NCI-H526 treated with DMSO at 0.1 percent for 48 hours (cell line): ENCODE results near the gene NPY5R.

ENCODE experiments used
- DNase-seq: peaks from one replicate; lab custom pipeline; 2025; lab: John Stamatoyannopoulos, UW

NPY5R gene

DNA sequence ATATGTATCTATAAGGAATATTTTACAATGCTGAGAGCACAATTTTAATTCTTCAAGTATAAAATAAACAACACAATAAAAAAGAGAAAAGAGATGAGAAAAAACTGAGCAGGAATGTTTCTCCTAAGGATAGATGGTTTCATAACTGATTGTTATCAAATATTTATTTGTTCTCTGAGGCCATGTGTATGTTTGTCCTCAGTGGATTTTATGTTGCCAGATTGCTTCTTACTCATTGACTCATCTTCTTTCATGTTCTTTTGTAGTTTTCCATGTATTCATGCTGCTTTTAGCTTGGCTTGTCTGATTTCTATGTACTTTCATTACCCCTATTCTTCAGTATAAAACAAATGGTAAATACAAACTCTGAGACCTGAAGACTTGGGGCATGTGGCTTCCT lies 41.2 kb downstream of the NPY5R start:
- no peak for DNase-seq

DNA sequence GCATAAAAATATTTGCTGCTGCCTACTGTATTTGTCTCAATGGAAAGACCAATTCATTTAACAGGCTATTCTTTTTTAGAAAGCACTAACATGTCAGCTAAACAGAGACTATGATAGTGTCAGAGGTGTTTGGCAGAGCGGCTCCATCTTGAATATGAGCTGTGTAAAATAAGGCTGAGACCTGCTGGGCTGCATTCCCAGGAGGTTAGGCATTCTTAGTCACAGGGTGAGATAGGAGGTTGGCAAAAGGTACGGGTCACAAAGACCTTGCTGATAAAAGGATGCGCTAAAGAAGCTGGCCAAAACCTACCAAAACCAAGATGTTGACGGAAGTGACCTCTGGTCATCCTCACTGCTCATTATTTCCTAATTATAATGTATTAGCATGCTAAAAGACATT lies 41.8 kb downstream of the NPY5R start:
- DNase-seq, result no peak

DNA sequence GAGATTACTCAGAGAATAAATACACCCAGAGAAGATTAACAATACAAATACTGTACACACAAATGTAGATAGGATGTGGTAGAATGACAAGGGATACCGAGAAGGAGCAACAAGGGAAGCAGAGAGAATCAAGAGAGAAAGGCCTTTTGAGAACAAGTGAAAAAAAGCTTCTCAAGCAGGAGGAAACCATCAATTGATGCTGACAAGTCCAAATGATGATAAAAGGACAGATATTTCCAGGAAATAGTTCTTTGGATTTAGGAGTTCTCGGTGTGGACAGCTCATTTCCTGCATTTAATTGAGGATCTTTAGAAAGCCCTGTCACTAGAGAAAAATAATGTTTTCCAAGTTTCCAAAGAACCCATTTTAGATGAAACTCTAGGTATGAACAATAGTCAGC lies 48.1 kb downstream of the NPY5R start:
- no peak for DNase-seq

DNA sequence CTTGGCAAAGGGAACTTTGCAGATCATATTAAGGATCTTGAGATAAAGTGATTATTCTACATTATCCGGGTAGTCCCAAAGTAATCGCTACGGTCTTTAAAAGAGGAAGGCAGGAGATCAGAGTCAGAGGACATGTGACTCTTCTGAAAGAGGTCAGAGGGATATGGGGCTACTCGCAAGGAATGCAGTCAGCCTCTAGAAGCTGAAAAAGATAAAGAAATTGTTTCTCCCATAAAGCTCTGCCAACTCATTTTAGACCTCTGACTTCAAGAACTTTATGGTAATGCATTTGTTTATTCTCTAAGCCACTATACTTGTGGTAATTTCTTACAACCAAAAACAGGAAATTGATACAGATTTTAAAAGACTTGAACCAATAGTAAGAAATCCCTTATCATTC lies 48.6 kb downstream of the NPY5R start:
- no peak for DNase-seq

DNA sequence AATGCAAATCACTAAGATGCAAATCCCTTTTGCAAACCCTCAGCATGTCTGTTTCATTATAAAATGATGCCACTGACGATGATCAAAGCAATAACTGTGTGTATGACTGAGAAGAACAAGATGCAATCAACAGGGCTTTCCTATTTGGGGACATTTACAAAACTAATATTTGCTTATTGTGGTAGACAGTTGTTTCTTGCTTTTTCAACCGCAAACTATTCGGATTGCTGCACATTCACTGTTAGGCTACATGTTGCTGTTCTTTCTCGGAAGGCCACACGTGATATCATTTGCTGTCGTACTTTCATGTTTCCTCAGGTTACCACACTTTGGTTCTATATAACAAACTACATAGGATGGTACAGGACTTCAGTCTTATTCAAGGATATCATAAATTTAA lies 49.8 kb downstream of the NPY5R start:
- peak; percentile 78 for DNase-seq

DNA sequence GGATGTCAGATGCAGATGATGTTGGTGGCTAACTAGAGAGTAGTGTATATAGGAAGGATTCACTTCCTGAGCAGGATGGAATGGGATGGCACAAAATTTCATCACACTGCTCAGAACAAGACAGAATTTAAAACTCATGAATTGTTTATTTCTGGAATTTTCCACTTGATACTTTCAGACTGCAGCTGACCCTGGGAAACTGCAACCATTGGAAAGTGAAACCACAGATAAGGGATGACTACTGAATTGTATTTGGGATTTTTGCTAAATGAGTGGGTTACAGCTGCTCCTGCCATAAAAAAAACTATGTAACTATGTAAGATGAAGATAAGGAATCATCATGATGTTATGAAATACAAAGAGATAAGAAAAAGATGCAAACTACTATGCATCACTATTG lies 51.4 kb downstream of the NPY5R start:
- DNase-seq, result no peak

DNA sequence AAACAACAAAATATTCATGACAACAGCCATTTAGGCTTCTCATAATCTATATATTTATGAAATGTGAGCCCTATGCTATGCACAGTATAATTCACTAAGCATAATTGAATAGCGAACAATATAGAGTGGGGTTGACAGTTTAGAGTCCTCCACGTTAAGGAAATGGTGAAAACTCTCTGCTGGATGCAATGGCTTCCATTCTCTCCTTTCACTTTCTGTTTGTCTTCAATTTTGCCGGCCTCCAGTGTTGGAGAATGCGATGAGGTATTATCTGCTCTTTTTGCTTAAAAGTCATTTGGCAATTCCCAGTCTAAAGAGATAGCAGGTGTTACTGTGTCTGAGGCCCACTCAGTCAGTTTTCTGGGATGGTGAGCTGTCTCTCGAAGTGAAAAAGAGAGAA lies 52.1 kb downstream of the NPY5R start:
- DNase-seq, result no peak

DNA sequence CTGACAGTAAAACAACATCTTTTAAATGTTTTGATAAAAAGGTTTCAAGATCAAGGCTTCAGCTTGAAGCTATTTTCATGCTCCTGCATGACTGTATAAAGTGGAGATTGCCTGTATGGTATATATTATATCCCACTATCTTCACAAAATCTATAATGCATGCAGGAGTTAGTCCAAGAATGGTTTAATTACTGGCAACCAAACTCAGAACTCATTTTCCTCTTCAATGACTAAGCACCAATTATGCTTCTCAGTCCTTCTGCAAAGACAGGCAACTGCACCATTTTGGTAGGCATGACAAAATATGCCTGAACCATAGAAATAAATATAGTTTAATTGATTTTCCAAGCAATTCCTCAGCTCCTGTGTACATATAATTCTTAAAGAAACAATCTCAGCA lies 54.5 kb downstream of the NPY5R start:
- no peak for DNase-seq

DNA sequence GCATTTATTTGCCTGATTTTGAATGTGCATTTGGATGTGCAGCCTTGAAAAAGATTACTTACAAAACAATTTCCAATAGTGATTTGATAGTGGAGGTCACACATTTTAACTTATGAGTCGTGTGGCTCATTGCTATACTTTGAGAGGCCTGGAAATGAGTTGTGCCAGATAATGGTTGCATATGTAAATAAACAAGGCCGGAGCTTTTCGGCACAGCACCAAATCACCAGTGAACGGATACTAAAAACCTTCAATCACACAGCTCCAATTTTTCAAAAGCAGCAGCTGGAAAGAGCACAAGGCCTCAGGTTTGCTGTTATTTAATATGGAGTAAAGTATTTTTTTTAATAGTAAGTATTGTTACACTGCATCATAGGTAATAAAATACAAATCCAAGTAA lies 57.2 kb downstream of the NPY5R start:
- no peak for DNase-seq
